Calu3 (cell line): ENCODE measurements around the gene PTAFR. TPM values are rescaled to one million over a fixed set of nuclear protein-coding genes. Genes with fewer than 3 reads are reported as not detected.

Experiments used
- BruUV-seq: library from RNA; stranded (reverse); fragments of 400-500 nt; replicated peaks from 2 replicates; lab custom pipeline; 2021; lab: Mats Ljungman, UMichigan
- CTCF ChIA-PET: fragments of 300-600 bp; sonication (Branson Sonifier 250); formaldehyde crosslinking; loops from one replicate; lab custom pipeline; 2022; ENCODE audit warnings: antibody characterized with exemption; lab: Charles Lee
- DNase-seq: peaks from one replicate; pipeline ENCODE4 v3.0.0; 2022
- H3K27ac Mint-ChIP-seq: one replicate; pipeline ENCODE4 v1.8.0; 2022; ENCODE audit warnings: mixed read lengths; ENCODE audit not compliant: unreplicated experiment
- H3K27me3 Mint-ChIP-seq: one replicate; pipeline ENCODE4 v1.8.0; 2022; ENCODE audit warnings: mixed read lengths; ENCODE audit not compliant: unreplicated experiment
- H3K36me3 Mint-ChIP-seq: one replicate; pipeline ENCODE4 v1.8.0; 2022; ENCODE audit warnings: mild to moderate bottlenecking, moderate library complexity, mixed read lengths; ENCODE audit not compliant: insufficient read depth, unreplicated experiment
- H3K4me1 Mint-ChIP-seq: one replicate; pipeline ENCODE4 v1.8.0; 2022; ENCODE audit warnings: mild to moderate bottlenecking, low read depth, mixed read lengths; ENCODE audit not compliant: unreplicated experiment
- H3K4me3 Mint-ChIP-seq: one replicate; pipeline ENCODE4 v1.8.0; 2022; ENCODE audit warnings: mild to moderate bottlenecking, low read depth, moderate library complexity, mixed read lengths; ENCODE audit not compliant: unreplicated experiment
- H3K9me3 Mint-ChIP-seq: one replicate; pipeline ENCODE4 v1.8.0; 2022; ENCODE audit warnings: low read depth, mixed read lengths; ENCODE audit not compliant: unreplicated experiment
- CTCF ChIP-seq: fragments of 200-600 bp; IDR thresholded peaks from one replicate; pipeline ENCODE4 v1.8.0; 2022; ENCODE audit warnings: antibody characterized with exemption; ENCODE audit not compliant: unreplicated experiment
- intact Hi-C: fragments of 100-400 bp; cut with micrococcal nuclease; formaldehyde crosslinking; loops from one replicate; pipeline ENCODE4 v1.10.0; 2022; ENCODE audit not compliant: unreplicated experiment
- total RNA-seq: library from RNA; stranded (reverse); gene quantifications from 2 replicates; pipeline ENCODE4 v1.2.3, GENCODE V29; 2022

Gene PTAFR
- total RNA-seq, 1 experiment from 2014 or later: 2.5 TPM

- Mint-ChIP-seq H3K4me3 (no peak overlapping the region), H3K27me3 (no peaks in the 10 kb centered on the region), H3K27ac (no peak overlapping the region), H3K4me1 (peaks cover 8% of the 10 kb centered on the region), H3K36me3 (no peaks in the 10 kb centered on the region), H3K9me3 (no peaks in the 10 kb centered on the region)
- no TSS peak for BruUV-seq
- TF ChIP-seq CTCF: no peak
- CTCF ChIA-PET: no interaction called here
- no peak for DNase-seq
- intact Hi-C loops: no loop called here
These were observed 4.1 kb upstream of the PTAFR start for GRCh38 chr1:28180306-28181305.

- Mint-ChIP-seq H3K27me3 (no peaks in the 10 kb centered on the region), H3K9me3 (no peaks in the 10 kb centered on the region), H3K27ac (no peak overlapping the region), H3K4me1 (peaks cover 8% of the 10 kb centered on the region), H3K4me3 (no peak overlapping the region), H3K36me3 (no peaks in the 10 kb centered on the region)
- BruUV-seq: no TSS peak
- CTCF ChIA-PET: no interaction called here
- intact Hi-C loops: no loop called here
- TF ChIP-seq CTCF: no peak
- DNase-seq: no peak
These were observed 2.4 kb upstream of the PTAFR start for GRCh38 chr1:28178690-28179485.

DNA sequence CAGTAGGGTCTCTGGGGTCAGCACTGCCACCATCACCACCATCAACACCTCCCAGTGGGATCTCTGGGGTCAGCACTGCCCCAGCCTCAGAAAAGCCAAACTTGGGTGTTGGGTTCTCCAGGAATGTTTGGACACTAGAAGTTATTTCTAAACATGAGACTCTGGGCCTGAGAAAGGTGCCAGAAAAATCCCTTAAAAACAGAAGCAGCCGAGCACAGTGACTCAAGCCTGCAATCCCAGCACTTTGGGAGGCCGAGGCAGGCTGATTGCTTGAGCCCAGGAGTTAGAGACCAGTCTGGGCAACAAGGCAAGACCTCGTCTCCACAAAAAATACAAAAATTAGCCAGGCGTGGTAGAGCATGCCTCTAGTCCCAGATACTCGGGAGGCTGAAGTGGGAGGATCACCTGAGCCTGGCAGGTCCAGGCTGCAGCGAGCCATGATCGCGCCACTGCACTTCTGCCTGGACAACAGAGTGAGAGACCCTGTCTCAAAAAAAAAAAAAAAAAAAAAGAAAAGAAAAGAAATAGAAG, 470 bp downstream of the PTAFR start:
- H3K4me3 Mint-ChIP-seq: no peak overlapping the region
- no peak for DNase-seq
- CTCF ChIA-PET: no interaction called here
- TF ChIP-seq CTCF: no peak
- peaks cover 8% of the 10 kb centered on the region for H3K4me1 Mint-ChIP-seq
- no TSS peak for BruUV-seq
- H3K9me3 Mint-ChIP-seq: no peaks in the 10 kb centered on the region
- H3K36me3 Mint-ChIP-seq: no peaks in the 10 kb centered on the region
- H3K27me3 Mint-ChIP-seq: no peaks in the 10 kb centered on the region
- intact Hi-C loops: no loop called here
- no peak overlapping the region for H3K27ac Mint-ChIP-seq

DNA sequence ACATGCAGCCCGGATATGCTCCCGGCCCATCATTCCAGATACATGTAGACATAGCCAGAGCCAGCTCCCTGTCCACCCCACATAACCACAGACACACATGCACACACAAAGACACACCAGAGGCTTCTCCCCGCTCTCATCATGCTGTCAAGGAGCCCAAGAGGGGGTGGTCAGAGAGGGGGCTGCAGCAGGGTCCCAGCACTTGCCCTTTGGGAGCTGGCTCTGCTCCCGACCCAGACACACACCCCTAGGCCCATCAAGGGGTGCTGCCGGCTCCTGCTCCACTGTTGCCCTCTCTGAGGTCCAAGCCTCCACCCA, 2.6 kb downstream of the PTAFR start:
- no peak overlapping the region for H3K4me3 Mint-ChIP-seq
- H3K9me3 Mint-ChIP-seq: no peaks in the 10 kb centered on the region
- no TSS peak for BruUV-seq
- intact Hi-C loops: no loop called here
- H3K36me3 Mint-ChIP-seq: no peaks in the 10 kb centered on the region
- no peak for TF ChIP-seq CTCF
- H3K4me1 Mint-ChIP-seq: no peaks in the 10 kb centered on the region
- H3K27ac Mint-ChIP-seq: no peak overlapping the region
- H3K27me3 Mint-ChIP-seq: no peaks in the 10 kb centered on the region
- CTCF ChIA-PET: no interaction called here
- DNase-seq: no peak
